Body of pancreas (tissue), 4 donors: ENCODE measurements around the gene GMDS. TPM values are rescaled to one million over a fixed set of nuclear protein-coding genes. Genes with fewer than 3 reads are reported as not detected.

ENCODE experiments used
- ATAC-seq: fragments of 150-250 bp; one replicate; pipeline ENCODE4 v1.9.1; 2016
- DNase-seq, 4 donors: peaks; one replicate each; pipeline ENCODE4 v3.0.0-alpha.2; 2019
- H3K27ac ChIP-seq, 4 donors: fragments of 200-600 bp; sonication (generic); 1 replicate in 3 of 4; 2 replicates in 1 of 4; pipeline versions ENCODE4 v1.5.1 to v1.6.1; 2016 to 2019; ENCODE audit warnings: mild to moderate bottlenecking in 1 of 4, mixed read lengths in 1 of 4, moderate library complexity in 1 of 4
- H3K27me3 ChIP-seq, 2 donors: fragments of 200-600 bp; sonication (generic); one replicate each; pipeline ENCODE4 v1.6.0; 2016; ENCODE audit warnings: mild to moderate bottlenecking in 1 of 2
- H3K36me3 ChIP-seq, 2 donors: fragments of 200-600 bp; sonication (generic); replicated peaks in 1 of 2; 2 replicates each; pipeline ENCODE4 v1.5.1; 2016; ENCODE audit warnings: low read depth in 2 of 2; ENCODE audit not compliant: insufficient read depth in 1 of 2
- H3K4me1 ChIP-seq: fragments of 200-600 bp; sonication (generic); one replicate; pipeline ENCODE4 v1.6.0; 2016
- H3K4me3 ChIP-seq, 2 donors: fragments of 200-600 bp; sonication (generic); 1 replicate in 1 of 2; 2 replicates in 1 of 2; pipeline ENCODE4 v1.5.1; 2016 to 2019
- H3K9me3 ChIP-seq, 3 donors: fragments of 200-600 bp; sonication (generic); 1 replicate in 2 of 3; 2 replicates in 1 of 3; pipeline ENCODE4 v1.5.1; 2016
- POLR2A ChIP-seq, 3 donors: fragments of 450-650 bp; IDR thresholded peaks; one replicate each; pipeline ENCODE4 v1.6.1; 2016; ENCODE audit warnings: antibody characterized with exemption in 3 of 3, mild to moderate bottlenecking in 2 of 3
- WGBS, 2 donors: methylation state at CpG; one replicate each; pipeline ENCODE4 v1.1.5; 2017; 5-methylcytosine and 5-hydroxymethylcytosine counted together
- intact Hi-C: fragments of 100-400 bp; cut with DNase I; formaldehyde crosslinking; loops from one replicate; pipeline ENCODE4 v1.15.1; 2023
- total RNA-seq, 2 donors: library from RNA; depleted of rRNA; stranded (reverse); fragments of >200 nt; gene quantifications; one replicate each; pipeline ENCODE4 v1.1.0, GENCODE V29; 2016
- TF ChIP-seq, protein P1 (sequence below), 7 experiments: fragments of 450-650 bp in 4 of 7; fragments of 200-600 bp in 3 of 7; sonication (generic) in 3 of 7; IDR thresholded peaks; one replicate each; pipeline ENCODE4 v1.5.1; 2016 to 2019; ENCODE audit warnings: antibody characterized with exemption in 7 of 7

Gene GMDS
- total RNA-seq, 2 donors from 2014 or later, result 34.5 to 63.3 TPM

DNA sequence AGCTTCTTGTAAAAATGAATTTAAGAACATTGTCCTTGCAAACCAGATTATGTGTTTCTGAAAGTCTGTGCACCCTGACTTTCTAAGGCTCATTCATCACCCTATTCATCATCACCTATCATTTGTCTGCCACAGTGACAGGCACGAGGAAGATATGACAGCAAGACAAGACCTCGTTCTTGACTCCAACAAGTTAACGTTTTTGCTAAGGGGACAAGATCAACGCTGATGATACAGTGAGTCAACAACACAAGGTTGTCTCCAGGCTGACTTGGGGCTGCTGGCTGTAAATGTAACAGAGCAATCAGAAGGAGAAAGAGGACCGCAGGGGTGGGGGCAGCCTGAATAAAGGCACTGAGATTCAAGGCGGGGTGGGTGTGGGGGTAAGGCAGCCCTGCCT, 541.5 kb downstream of the GMDS start:
- peaks cover under 1% of the 10 kb centered on the region for H3K4me1 ChIP-seq

DNA sequence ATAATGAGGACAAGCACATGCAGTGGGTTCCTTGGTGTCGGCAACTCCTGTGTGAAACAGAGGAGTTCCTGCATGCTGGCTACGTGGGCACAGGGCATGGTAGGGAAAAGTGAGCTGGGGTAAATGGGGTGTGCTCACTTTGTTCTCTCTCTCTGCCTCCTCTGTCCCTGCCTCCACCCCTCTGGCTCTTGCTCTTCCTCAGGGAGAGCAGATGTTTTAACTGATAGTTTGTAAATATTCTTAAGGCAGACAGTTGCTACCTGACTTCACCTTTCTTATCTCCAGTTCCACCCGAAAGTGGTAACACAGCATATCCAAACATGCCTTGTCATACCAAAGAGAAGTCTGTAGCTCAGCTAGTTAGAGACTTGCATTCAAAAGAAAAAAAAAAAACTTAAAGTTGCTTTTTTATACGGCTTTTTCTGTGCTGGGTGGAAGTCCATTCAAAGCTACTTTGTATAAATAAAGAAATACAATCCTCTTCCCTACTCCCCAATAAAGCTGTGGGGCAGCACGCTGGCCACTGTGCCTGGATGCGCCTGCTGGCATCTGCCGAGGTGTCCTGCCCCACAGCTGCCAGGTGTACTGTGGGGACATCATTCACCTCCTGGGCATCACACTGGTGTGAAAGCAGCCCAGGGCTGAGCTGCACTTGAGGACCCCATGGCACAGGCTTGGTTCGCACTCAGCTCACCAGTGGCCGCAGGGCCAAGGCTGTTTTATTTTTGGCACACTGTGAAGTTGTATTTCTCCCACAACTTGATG, 542.1 kb downstream of the GMDS start:
- TF ChIP-seq POLR2A (IDR thresholded peaks at IDR 0.05), result no peak
- H3K27ac ChIP-seq, result no peak overlapping the region
- no peaks in the 10 kb centered on the region for H3K36me3 ChIP-seq
- ATAC-seq, result no peak
- no peaks in the 10 kb centered on the region for H3K9me3 ChIP-seq
- no peaks in the 10 kb centered on the region for H3K4me1 ChIP-seq
- no peak overlapping the region for H3K4me3 ChIP-seq
- WGBS, 2 donors, result 86 to 90% methylated on average over 9 of the region's 9 CpGs
- intact Hi-C loops, result no loop called here
- H3K27me3 ChIP-seq, result no peaks in the 10 kb centered on the region
- DNase-seq, result no peak

More for the DNA sequence above, 541.5 kb downstream of the GMDS start:
- Histone ChIP-seq H3K9me3 (no peaks in the 10 kb centered on the region), H3K27me3 (no peaks in the 10 kb centered on the region), H3K4me3 (no peak overlapping the region), H3K36me3 (no peaks in the 10 kb centered on the region), H3K27ac (no peak overlapping the region)
- WGBS, 2 donors, result 72 to 77% methylated on average over 6 of the region's 6 CpGs
- intact Hi-C loops, result no loop called here
- DNase-seq (no peak), ATAC-seq (no peak)
- TF ChIP-seq POLR2A (IDR thresholded peaks at IDR 0.05), result no peak
- TF ChIP-seq, protein P1, sequence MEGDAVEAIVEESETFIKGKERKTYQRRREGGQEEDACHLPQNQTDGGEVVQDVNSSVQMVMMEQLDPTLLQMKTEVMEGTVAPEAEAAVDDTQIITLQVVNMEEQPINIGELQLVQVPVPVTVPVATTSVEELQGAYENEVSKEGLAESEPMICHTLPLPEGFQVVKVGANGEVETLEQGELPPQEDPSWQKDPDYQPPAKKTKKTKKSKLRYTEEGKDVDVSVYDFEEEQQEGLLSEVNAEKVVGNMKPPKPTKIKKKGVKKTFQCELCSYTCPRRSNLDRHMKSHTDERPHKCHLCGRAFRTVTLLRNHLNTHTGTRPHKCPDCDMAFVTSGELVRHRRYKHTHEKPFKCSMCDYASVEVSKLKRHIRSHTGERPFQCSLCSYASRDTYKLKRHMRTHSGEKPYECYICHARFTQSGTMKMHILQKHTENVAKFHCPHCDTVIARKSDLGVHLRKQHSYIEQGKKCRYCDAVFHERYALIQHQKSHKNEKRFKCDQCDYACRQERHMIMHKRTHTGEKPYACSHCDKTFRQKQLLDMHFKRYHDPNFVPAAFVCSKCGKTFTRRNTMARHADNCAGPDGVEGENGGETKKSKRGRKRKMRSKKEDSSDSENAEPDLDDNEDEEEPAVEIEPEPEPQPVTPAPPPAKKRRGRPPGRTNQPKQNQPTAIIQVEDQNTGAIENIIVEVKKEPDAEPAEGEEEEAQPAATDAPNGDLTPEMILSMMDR (IDR thresholded peaks at IDR 0.05), result no peak

DNA sequence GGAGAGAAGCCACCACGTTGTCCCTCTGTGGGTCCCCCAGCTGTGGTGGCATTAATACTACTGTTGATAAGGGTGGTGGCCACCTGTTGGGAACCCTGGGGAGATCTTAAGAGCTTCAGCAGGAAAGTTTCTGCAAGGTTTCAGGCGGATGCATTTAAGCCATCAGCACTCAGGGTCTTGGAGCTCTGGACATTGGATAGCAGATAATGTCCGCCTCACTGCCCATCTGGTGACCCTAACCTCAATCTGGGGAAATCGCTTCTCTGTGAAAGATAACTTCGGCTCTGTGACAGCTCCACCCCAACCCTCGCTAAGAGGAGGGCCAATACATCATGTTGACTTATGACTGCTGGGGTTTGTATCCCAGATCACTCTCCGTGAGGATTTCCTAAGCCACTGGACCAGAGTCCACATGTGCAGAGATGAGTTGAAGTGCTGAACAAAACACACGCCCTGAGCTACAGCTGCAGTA, 542.8 kb downstream of the GMDS start:
- intact Hi-C loops, result no loop called here
- Histone ChIP-seq H3K9me3 (no peaks in the 10 kb centered on the region), H3K27me3 (no peaks in the 10 kb centered on the region), H3K36me3 (no peaks in the 10 kb centered on the region), H3K27ac (no peak overlapping the region), H3K4me3 (no peak overlapping the region), H3K4me1 (no peaks in the 10 kb centered on the region)
- DNase-seq (no peak), ATAC-seq (no peak)
- TF ChIP-seq, protein P1 (IDR thresholded peaks at IDR 0.05), result no peak
- TF ChIP-seq POLR2A (IDR thresholded peaks at IDR 0.05), result no peak
- WGBS, 2 donors, result 83 to 92% methylated on average over 7 to 8 of the region's 8 CpGs

DNA sequence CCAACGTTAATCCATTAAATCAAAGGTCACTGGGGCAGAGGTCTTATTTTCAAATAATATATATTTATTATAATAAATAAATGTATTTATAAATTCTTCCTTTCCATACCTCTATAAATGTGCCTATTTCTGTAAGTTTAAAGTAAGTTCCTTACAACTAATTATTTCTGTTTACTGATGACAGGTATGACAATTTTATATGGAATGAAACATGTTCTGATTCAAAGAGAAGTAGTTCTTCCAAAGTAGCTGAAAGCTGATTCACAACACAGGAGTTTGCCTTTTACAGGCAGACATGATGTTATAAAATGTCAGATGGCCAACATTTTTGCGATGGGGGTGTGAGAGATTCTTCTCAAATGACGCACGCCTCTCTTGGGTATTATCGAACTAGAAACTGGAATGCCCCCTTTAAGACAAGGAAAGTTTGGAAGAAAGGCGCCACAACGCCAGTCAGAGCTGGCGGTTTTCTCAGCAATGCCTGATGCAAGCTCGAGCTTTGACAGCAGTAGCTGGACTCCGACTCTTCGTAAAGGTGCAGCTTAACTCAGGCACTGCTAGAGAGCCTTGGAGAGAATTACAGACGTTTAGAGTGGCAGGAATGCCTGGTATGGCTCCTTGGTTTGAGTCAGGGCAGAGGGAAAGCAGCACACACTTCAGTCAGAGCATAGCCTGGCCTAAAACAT, 543.6 kb downstream of the GMDS start:
- TF ChIP-seq, protein P1 (IDR thresholded peaks at IDR 0.05), result no peak
- Histone ChIP-seq H3K4me1 (no peaks in the 10 kb centered on the region), H3K9me3 (no peaks in the 10 kb centered on the region), H3K27me3 (no peaks in the 10 kb centered on the region), H3K27ac (no peak overlapping the region), H3K4me3 (no peak overlapping the region), H3K36me3 (no peaks in the 10 kb centered on the region)
- WGBS, 2 donors, result 88 to 91% methylated on average over 12 of the region's 12 CpGs
- ATAC-seq, result no peak
- intact Hi-C loops, result no loop called here
- no peak for DNase-seq

DNA sequence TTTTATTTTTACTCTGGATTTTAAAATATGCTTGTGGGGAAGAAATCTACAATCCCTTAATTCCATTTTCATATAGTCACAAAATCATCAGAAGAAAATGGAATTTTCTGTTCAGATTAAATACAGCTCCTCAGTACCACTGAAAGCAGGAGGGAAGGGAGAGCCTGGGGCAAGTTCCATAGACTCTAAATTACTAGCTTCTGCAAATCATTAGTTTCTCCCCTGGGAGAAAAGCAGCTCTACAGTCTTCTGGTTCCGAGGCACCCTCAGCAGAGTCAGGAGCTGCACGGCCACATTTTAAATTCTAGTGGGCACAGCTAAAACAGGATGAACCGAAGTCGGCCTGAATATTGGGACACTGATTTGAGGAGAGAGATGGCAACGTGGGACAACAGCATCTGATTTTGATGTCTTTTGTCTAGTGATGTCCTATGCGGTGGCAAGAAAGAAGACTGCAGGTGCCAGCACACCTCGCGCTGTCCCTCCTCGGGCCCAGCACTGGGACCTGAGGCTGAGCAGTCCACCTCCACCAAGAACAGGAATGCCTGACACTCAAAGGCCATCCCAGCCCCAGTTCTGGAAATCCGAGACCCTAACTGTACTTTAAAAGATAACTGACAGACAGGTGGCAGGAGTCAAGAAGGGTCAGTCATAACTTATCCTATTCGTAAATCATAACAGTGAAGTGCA, 545.0 kb downstream of the GMDS start:
- no peak for DNase-seq
- H3K9me3 ChIP-seq, result no peaks in the 10 kb centered on the region
- WGBS, 2 donors, result 78 to 94% methylated on average over 5 to 11 of the region's 11 CpGs
- TF ChIP-seq POLR2A (IDR thresholded peaks at IDR 0.05), result no peak
- TF ChIP-seq, protein P1 (IDR thresholded peaks at IDR 0.05), result no peak
- ATAC-seq, result no peak
- H3K27me3 ChIP-seq, result no peaks in the 10 kb centered on the region
- no peaks in the 10 kb centered on the region for H3K36me3 ChIP-seq
- H3K4me3 ChIP-seq, result no peak overlapping the region
- intact Hi-C loops, result no loop called here
- no peaks in the 10 kb centered on the region for H3K4me1 ChIP-seq
- no peak overlapping the region for H3K27ac ChIP-seq
